HG02938 (cell line): ENCODE data around the gene SDK2.

Experiments used
- ATAC-seq: cut with Tn5 transposase; IDR thresholded peaks from one replicate; pipeline ENCODE4 v1.9.1; 2021; ENCODE audit warnings: mild to moderate bottlenecking, moderate library complexity; ENCODE audit not compliant: unreplicated experiment

SDK2 gene

DNA sequence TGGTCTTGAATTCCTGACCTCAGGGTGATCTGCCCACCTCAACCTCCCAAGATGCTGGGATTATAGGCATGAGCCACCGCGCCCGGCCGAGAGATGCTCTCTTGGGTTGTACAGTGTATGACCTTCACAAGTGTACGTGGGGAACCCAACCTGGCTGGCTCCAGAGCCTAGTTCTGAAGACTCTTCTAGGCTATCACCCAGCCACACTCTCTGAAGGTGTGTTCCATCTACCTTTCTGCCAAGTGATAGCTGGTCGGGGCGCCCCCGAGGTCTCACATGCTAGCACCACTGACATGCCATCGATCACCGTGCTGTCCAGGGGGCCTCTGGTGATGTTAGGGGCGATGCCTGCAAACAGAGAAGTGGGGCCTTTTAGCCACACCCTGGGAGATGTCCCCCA, 210.7 kb downstream of the SDK2 start:
- ATAC-seq: no peak

DNA sequence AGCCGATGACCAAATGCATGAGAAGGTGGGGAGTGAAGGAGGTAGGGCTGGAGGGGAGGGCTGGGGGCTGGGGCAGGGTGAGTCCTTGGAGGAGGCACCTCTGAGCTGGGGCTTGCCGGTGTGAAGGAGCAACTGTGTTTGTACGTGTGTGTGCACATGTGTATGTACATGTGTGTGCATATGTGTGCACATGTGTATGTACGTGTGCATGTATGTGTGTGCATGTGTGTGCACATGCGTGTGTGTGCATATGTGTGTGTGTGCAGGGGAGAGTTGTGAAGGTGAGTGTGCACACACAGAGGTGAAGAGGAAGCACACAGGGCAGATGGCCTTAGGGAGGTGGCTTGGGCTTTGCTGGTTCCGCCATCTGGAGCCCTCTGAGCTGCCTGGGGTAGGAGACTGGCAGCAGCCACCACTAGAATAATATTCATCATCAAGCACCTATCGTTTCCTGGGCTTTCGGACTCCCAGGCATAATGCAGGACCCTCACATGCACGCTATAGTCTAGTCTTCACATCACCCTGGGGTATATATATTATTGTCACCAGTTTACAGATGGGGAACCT, 211.5 kb downstream of the SDK2 start:
- ATAC-seq: no peak

DNA sequence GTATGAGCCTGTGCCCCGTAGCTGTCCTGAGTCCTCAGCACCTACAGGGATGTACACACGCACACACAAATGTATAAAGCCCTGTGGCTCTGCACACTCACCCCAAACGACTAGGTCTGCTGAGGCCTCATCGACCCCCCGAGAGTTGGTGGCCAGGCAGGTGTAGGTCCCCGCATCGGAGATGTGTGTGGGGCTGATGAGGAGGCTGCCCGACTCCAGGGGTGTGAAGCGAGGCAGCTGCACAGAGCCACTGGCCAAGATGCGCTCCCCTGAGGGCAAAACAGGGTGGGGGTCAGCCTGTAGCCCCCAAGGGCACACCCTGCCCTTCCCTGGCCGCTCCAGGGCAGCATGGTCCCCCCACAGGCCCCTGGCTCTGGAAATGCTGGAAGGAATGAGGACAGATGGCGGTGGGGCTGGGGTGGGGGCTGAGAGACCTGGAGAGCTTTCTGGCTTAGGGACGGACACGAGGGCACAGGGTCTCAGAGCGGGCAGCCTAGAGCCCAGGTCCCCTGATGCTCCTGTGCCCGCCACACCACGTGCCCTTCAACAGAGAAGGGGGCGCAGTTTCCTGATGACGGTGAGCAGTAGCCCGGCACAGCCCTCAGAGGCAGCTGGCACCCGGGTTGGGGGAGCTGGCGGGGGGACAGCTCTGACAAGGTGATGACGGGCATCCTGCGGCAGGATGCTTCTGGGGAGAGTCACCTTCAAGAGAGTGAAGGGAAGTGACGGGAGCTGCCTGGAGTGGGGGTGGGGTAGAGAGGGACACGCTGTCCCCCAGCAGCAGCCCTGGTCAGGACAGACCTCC, 212.6 kb downstream of the SDK2 start:
- no peak for ATAC-seq

DNA sequence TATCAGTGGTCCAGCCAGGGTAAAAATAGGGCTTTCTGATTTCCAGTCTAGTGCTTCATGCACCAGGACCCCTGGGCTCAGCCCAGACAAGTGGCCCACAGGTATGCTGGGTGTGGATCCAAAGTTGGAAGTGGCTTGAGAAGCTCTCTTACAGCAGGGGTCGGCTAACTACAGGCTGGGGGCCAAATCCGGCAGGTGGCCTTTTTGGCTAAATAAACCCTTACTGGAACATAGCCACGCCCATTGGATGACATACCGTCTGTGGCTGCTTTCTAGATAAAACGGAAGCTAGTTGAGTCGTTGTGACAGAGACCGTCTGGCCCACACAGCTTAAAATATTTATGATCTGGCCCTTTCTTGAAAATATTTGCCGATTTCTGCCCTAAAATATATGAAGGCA, 213.4 kb downstream of the SDK2 start:
- no peak for ATAC-seq

DNA sequence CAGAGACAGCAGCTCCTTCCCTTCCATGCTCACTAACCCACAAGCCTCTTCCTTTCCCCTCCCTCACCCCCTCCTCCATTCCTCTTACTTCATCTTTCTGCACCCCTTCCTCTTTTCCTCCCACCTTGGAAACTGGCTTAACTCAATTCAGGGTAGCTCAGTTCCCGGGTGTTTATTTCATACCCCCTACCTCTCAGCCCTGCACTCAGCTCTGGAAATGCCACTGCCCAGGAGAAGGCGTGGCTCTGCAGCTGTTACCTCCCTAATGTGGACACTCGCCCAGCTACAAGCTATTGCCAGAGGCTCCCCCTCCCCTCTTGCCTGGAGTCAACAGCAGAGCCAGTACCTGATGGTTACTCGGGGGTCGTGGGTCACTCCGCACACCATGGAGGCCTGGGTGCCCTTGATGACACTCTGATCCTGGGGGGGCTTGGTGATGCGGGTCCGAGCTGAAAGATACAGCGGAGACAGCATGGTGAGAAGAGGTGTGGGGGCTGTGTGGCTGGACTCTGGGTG, 214.0 kb downstream of the SDK2 start:
- no peak for ATAC-seq

DNA sequence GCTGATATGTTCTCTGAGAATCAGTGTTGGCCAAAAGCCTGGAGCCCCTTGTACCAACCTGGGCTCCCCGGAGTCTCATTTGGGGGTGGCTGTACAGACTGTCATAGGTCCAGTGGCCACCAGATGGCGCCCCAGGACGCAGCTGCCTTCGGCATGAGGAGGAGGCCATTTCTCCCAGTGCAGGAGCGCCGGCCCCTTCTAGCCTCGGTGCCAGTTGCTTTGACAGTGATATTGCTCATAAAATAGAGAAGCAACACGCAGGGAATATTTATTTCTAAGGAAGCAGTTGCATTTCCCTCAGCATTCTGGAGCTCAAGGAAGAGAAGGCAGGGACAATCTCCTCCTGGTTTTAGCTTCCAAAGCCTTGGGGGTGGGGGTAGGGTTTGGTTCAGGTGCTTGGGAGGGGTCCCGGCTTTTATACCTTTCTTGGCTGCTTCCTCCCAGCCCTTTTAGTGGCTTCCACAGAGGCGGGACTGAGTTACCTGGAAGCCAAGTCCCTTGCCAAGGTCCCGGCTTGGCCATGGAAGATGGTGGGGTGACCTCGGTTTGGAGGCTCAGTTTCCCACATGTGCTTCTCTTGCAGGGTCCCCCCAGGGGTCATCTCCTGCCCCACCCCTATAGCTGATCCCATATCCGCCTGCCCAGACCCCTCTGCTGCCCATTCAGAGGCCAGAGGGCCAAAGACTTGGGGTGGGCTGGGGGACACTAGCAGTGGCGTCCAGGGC, 214.6 kb downstream of the SDK2 start:
- peak; percentile 78 for ATAC-seq

DNA sequence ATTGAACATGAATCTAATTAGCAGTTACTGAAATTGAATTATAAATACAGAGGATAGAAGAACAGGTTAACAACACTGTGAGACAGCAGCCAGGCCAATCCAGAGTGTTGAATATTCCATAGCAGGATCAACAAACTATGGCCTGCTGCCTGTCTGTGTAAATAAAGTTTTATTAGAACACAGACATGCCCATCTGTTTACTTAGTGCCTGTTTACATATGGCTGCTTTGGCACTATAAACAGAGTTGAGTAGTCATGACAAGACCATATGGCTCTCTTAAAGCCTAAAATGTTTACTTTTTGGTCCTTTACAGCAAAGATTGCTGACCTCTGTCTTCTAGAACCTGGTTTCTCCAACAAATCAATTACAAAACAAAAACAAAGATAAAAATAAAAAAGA, 217.0 kb downstream of the SDK2 start:
- no peak for ATAC-seq

DNA sequence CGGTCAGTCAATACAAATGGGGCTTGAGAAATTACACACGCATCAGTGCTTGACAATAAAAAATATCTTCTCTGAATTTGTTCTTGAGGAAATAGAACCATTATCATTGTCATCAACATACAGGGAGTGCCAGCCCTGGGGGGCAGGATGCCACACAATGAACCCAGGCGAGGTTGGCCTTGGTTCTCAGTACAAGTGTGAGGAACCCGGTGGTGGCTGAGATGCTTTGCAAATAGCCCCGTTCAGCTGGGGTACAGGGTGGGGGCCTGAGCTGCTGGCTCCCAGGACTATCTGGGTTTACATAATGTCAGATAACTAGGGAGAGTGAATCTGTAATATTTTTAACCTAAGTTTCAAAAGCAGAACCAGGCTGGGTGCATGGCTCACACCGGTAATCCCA, 219.7 kb downstream of the SDK2 start:
- no peak for ATAC-seq

DNA sequence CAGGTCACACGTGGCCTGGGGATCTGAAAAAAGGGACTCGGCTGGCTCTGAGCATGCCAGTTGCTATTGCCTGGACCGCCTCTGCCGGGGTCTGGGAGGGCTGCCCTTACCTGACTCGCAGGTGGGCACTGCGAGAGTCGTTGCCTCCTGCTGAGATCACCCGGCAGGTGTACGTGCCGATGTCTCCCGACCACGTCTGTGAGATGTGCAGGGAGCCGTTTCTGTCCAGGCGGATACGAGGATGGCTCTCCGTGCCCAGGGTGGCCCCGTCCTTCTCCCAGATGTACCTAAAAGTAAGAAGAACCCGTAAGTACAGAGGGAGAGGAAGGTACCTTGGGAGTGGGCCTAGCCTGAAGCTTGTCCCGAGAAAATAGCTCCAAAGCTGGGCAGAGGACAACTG, 220.4 kb downstream of the SDK2 start:
- ATAC-seq: no peak

DNA sequence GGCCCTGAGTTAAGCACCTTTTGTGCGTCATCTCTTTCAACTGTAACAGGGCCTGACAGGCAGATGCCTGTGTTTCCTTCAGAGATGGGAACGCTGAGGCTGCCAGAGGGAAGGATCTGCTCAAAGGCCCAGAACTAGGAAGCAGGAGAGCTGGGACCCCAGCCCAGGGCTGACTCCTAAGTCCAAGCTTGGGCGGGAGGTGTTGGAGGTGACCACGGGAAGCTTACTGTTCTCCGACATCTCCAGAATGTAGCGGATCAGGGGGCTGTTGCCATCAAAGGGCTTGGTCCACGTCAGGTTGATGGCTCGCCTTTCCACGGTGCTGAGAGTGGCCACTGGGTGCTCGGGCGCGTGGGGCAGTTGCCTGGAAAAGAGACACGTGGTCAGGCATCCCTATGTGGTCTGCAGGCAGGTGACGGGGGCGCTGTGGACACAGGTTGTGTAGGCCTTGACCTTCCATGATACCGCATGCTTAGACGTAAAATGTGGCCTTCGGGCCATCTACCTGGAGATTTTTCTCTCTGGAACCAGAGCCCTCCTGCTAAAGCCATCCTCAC, 221.0 kb downstream of the SDK2 start:
- ATAC-seq: no peak

DNA sequence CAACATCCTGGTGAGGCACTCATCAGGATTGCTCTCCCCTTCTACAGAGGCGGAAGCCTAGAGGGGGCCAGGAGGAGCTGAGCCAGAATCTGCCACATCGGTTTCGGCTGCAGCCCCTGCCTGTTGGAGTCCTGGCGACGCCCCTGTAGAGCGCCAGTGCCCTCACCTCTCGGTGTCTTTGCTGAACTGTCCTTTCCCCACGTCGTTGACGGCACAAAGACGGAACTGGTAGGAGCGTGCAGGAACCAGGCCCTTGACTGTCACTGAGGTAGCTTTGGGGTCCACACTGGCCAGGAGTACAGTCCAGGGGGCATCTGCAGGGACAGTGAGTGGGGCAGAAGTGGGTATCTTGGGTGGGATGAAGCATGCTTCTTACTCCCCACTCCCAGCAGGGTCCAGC, 222.1 kb downstream of the SDK2 start:
- ATAC-seq: no peak

DNA sequence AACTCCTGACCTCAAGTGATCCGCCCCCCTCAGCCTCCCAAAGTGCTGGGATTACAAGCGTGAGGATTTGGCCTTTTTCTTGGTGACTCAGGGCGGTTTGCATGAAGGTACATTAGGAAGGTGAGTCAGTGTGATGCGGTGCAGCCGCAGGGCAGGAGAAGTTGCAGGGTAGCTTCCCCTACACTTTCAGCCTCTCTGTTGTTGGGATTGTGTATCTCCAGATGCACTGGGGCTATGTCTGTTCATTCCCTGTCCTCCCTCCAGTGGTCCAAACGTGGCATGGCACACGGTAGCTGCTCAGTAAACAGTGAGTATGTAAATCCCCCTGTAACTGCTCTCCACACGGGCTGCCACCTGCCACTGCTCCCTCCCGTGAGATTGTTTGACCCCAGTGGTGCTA, 223.3 kb downstream of the SDK2 start:
- no peak for ATAC-seq

DNA sequence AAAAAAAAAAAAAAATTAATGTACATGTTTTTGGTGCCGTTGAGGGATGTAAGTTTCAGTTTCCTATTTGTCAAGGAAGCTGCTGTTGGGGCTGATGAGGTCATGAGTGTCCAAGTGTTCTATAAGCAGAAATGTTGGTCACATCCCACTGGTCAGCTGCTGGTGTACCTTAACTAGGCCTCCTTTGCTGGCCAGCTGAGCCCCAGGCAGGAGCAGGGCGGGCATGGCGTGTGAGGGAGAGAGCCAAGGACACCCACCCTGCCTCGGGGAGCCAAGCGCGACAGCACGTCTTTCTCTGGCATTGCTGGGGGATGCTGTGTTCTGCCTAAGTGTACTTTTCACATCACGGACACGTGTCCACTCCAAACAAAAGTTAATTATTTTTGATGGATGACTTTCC, 224.4 kb downstream of the SDK2 start:
- ATAC-seq: no peak

DNA sequence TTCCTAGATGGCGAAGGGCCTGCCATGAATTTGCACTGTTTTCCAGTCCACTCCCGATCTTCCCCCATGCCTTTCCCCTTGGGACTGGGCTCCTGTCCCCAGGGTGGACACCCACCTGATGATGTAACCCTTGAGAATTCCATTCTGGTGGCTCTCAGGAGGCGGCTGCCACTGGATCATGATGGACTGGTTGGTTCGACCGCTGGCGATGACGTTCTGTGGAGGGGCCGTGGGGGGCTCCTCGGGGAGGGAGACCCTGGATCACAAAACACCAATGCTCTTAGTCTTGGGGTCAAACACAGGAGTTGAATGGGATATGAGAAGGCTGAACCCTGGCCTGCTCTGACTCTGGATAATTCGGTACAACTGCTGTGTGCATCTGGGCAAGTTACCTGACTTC, 225.2 kb downstream of the SDK2 start:
- no peak for ATAC-seq

DNA sequence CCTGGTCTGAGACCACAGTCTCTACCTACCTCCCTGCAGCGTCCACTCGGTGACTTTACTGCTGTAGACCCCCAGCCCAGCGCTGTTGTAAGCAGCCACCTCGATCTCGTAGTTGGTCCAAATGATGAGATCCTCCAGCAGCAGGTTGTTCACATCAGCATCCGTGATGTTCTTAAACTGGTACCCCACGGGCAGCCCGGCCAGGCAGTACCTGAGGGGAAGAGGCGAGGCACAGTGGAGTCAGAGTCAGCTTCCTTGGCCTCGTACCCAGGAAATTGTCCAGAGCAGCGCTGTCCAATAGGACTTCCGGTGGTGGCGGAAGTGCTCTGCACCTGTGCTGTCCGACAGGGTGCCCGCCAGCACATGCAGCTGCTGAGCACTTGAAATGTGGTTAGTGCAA, 228.5 kb downstream of the SDK2 start:
- no peak for ATAC-seq

DNA sequence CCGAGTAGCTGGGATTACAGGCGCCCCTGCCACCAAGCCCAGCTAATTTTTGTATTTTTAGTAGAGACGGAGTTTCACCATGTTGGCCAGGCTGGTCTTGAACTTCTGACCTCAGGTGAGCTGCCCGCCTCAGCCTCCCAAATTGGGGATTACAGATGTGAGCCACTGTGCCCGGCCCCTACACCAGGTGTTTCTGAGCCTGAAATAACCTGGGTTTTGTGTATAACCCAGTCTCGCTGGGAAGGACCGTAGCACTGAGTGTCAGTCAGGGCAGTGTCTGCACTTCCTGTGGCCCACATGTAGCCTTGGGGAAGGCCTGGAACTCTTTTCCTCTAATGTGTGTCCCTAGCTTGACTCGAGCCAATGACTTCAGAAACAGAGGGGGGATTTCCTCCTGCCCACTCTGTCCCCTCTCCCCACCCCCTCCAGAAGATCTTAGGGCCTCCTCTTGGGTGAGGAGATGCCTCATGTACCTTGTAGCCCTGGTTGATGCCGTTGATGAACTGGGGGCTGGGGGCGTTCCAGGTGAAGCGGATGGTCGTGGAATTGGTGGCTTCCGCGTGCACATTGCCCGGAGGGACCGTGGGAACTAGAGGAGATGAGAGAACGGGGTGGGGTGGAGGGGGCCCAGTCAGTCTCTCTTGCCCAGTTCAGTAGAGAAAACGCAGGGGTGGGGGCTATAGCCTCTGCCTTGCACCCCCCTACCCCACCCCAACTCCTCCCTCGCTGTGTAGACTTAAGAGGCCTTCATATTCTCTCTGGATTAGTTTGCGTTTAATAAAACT, 229.9 kb downstream of the SDK2 start:
- no peak for ATAC-seq

DNA sequence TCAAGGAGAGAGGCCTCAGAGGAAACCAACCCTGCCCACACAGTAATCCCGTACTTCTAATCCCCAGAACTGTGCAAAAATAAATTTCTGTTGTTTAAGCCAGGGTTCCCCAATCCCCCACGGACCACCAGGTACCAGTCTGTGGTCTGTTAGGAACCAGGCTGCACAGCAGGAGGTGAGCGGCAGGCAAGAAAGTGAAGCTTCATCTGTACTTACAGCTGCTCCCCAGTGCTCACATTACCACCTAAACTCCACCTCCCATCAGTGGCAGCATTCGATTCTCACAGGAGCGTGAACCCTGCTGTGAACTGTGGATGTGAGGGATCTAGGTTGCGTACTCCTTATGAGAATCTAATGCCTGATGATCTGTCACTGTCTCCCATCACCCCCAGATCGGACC, 231.3 kb downstream of the SDK2 start:
- no peak for ATAC-seq

DNA sequence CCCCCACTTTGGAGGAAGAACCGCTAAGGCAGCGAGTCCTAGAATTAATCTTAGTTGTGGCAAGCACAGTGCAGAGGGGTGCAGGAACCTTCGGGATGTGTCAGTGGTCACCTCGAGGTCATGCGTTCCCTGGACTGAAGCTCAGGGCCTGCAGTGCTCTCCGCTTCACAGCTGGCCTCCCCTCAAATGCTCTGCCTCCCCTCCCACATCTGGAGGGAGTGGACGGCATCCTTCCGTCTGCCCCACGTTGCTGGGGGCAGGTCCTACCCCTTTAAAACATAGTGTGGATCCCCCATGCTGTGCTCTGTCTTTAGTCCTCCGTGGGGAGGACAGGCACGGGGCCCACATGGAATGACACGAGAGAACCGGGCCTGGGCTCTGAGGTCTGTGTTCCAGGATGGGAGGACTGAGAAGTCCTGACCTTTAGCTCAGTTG, 232.9 kb downstream of the SDK2 start:
- ATAC-seq: no peak

DNA sequence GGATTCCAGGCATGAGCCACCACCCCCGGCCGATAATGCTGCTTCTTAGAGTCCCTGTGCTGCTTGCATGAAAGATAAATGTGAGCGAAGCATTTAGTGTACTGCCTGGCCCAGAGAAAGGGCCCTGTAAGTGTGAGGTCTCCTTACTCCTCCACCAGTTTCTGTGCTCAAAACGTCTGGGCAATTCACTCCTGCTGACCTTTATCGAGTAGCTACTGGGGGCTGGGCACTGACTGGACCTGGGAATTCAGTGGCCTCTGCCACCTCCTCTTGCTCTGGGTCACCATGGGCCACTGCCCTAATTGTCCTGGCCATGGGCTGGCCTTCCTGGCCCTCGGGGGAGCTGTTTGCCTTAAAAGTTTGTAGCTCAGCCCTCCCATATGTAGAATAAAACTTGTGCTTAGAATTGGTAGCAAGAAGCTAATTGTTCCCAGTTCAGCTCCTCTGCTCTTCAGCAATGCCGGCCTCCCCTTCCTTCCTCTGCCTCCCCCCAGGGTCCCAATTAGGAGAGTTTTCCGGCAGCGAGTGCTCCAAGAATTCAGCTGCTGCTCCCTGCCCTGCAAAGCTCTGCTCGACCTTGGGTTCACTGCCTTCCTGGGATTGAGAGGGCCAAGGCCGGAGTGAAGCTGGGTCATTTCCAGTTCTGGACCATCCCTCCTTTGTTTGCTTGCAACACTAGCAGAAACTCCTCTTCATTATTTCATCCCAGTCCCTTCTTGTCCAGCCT, 233.5 kb downstream of the SDK2 start:
- no peak for ATAC-seq

DNA sequence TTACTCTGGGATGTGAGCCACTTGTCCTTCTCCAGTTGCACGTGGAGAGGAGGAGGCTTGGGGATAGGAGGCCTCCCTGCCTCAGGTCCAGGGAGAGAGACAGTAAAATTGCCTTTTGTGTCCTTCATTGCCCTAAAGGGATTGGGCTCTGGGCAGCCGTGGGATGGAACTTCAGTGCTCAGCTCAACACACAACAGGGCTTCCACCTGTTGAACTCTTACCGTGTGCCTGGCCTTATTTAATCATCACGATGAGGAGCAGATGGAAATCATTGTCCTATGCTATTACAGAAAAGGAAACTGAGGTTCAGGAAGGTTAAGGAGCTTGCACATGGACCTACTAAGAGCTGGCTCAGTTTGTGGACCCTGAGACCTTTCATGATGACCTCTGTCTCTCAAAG, 240.0 kb downstream of the SDK2 start:
- no peak for ATAC-seq
